ENCODE results near the gene EML6. TPM values are rescaled to one million over a fixed set of nuclear protein-coding genes. Genes with fewer than 3 reads are reported as not detected.

Gene EML6
- 10 to 100 TPM in 1 of 2 donors, under 1 TPM in 1; 0.46 to 10.7 TPM for total RNA-seq

DNA sequence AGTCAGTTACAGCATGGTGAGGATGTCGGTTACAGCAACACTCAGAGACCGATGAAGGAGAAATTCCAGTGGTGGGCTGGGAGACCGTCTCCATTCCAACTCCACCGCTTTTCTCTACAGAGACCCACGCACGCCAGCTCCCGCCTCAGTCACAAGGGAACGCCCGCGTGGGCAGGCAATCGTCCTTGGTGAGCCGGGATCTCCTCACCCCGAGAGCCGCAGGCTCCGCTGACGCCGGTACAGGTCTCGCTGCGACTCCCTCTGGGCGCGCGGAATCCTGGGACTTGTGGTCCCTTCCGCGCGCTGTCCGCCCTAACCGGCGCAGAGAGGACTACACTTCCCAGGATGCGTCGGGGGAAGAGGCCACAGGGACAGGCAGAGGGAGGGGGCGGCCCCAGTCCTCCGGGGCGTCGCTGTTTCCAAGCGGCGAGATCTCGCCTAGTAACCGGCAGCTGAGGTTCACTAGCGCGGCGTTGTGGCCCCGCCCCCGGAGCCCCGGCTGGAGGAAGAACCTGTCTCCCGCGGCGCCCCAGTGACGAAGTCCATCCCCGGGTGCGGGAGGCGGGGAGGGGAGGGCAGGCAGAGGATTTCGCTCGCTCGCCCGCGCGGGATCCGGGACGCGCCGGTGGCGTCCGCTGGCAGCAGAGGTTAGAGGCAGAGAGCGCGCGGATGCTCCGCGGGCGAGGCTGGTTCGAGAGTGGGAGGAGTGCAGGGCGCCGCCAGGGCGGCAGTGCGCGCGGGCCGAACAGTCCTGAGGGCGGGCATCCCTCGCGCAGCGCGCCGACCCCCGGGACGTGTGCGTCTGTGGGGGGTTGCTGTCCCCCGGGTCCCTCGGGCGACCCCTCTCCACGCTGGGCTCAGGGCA is at the start of gene EML6:
TSS of gene EML6 (plus strand) at position 532 of the 865 bp plus-strand sequence. CDS start 1,400 bp downstream, outside the sequence.
- peak within 1 kb of the TSS; percentile 55 to 60 for H3K27ac ChIP-seq
- intact Hi-C loops (cut with DNase I) = loop anchor here (10.0 kb wide), 2 partner anchors 111 to 451 kb away; no protein-coding TSS in a partner anchor
- TF ChIP-seq POLR2AphosphoS5 (IDR thresholded peaks at IDR 0.05) = peak; percentile 94
- peak; percentile 44 for TF ChIP-seq POLR2A (IDR thresholded peaks at IDR 0.05)
- TF ChIP-seq, protein P1, sequence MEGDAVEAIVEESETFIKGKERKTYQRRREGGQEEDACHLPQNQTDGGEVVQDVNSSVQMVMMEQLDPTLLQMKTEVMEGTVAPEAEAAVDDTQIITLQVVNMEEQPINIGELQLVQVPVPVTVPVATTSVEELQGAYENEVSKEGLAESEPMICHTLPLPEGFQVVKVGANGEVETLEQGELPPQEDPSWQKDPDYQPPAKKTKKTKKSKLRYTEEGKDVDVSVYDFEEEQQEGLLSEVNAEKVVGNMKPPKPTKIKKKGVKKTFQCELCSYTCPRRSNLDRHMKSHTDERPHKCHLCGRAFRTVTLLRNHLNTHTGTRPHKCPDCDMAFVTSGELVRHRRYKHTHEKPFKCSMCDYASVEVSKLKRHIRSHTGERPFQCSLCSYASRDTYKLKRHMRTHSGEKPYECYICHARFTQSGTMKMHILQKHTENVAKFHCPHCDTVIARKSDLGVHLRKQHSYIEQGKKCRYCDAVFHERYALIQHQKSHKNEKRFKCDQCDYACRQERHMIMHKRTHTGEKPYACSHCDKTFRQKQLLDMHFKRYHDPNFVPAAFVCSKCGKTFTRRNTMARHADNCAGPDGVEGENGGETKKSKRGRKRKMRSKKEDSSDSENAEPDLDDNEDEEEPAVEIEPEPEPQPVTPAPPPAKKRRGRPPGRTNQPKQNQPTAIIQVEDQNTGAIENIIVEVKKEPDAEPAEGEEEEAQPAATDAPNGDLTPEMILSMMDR (IDR thresholded peaks at IDR 0.05) = peak in 3 of 4 experiments; percentile 19 to 35 (median 21)
- no peaks in the 10 kb centered on the region for H3K9me3 ChIP-seq
- no peaks in the 10 kb centered on the region for H3K27me3 ChIP-seq (replicated peaks; ENCODE audit: insufficient read depth)
- H3K4me1 ChIP-seq (replicated peaks) = no peaks in the 10 kb centered on the region
- WGBS = under 1% methylated on average over 85 of the region's 90 CpGs
- no peaks in the 10 kb centered on the region for H3K36me3 ChIP-seq
- DNase-seq (ENCODE audit: low spot score) = peak; percentile 97
- peak within 1 kb of the TSS; percentile 49 to 53 for H3K4me3 ChIP-seq

DNA sequence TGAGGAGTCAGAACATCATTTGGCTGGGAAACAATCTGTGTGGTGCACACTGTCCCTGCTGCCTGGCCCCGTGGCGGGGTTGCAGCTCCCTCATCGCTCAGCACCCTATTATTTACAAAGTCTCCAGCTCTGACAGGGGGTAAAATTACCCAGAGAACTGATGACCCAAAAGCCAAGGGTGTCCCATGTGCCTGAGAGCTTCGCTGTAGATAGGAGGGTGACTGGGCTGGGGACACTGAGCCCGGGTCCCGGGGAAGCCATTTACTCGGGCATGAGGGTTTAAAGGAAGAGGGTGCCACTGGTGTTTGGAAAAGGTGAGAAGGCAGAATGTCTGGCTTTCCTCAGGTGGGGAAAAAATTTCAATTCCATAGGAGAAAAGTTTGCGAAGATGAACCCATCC is 48.2 kb upstream of the EML6 start:
- Histone ChIP-seq H3K4me1 (replicated peaks) (peaks cover 10% of the 10 kb centered on the region), H3K9me3 (no peaks in the 10 kb centered on the region), H3K27me3 (replicated peaks; ENCODE audit: insufficient read depth) (no peaks in the 10 kb centered on the region), H3K4me3 (no peak overlapping the region), H3K36me3 (no peaks in the 10 kb centered on the region), H3K27ac (peak overlapping the region in 1 of 2 donors; percentile 82)
- no peak for DNase-seq (ENCODE audit: low spot score)
- intact Hi-C loops (cut with DNase I) = no loop called here
- WGBS = 77% methylated on average over 8 of the region's 8 CpGs
- TF ChIP-seq POLR2AphosphoS5 (IDR thresholded peaks at IDR 0.05) = no peak
- no peak for TF ChIP-seq POLR2A (IDR thresholded peaks at IDR 0.05)

DNA sequence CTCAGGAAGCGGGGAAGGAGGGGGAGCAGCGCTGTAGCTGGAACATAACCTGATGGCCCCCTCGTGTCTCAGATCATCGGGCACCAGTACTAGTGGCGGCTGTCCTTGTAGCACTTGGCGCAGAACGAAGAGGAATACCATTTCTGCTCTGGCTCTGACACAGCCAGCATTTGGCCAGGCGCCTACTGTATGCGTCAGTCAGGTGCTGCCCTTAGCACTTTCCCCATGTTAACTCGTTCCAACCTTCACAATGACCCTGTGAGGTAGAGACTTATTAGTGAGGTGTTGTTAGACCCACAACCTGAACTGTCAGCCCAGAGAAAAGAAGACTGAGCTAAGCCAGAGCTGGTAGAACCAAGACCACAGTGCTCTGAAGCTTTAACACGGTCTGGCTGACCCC is 47.7 kb upstream of the EML6 start:
- intact Hi-C loops (cut with DNase I) = no loop called here
- Histone ChIP-seq H3K4me1 (replicated peaks) (peaks cover 10% of the 10 kb centered on the region), H3K4me3 (no peak overlapping the region), H3K27ac (peak overlapping the region in 1 of 2 donors; percentile 82), H3K27me3 (replicated peaks; ENCODE audit: insufficient read depth) (no peaks in the 10 kb centered on the region), H3K36me3 (no peaks in the 10 kb centered on the region), H3K9me3 (no peaks in the 10 kb centered on the region)
- TF ChIP-seq, protein P1 (IDR thresholded peaks at IDR 0.05) = no peak
- no peak for TF ChIP-seq POLR2A (IDR thresholded peaks at IDR 0.05)
- TF ChIP-seq POLR2AphosphoS5 (IDR thresholded peaks at IDR 0.05) = no peak
- DNase-seq (ENCODE audit: low spot score) = no peak
- 53% methylated on average over 11 of the region's 11 CpGs for WGBS

DNA sequence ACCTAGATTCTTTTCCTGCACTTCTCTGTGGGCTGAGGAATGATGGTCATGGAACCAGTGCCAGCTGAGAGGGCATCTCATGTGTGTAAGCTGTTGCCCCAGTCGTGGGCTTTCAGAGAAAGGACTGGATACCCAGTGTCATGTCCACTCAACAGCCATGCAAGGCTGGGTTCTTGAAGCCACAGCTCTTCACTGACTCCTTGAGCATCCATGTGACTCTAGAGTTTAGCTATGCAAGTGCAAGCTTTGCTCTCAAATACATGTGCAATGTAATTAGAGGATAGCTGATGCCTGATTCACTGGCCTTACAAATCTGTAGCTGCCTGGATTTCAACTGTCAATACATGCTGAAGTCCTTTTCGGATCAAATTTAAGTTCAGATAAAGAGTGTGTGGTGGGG is 46.8 kb upstream of the EML6 start:
- H3K27me3 ChIP-seq (replicated peaks; ENCODE audit: insufficient read depth) = no peaks in the 10 kb centered on the region
- intact Hi-C loops (cut with DNase I) = no loop called here
- 75% methylated on average over 2 of the region's 2 CpGs for WGBS
- H3K4me1 ChIP-seq (replicated peaks) = peaks cover 10% of the 10 kb centered on the region
- TF ChIP-seq POLR2AphosphoS5 (IDR thresholded peaks at IDR 0.05) (no peak), POLR2A (IDR thresholded peaks at IDR 0.05) (no peak)
- TF ChIP-seq, protein P1 (IDR thresholded peaks at IDR 0.05) = no peak
- no peaks in the 10 kb centered on the region for H3K9me3 ChIP-seq
- no peak overlapping the region for H3K27ac ChIP-seq
- H3K36me3 ChIP-seq = no peaks in the 10 kb centered on the region
- DNase-seq (ENCODE audit: low spot score) = no peak
- no peak overlapping the region for H3K4me3 ChIP-seq

DNA sequence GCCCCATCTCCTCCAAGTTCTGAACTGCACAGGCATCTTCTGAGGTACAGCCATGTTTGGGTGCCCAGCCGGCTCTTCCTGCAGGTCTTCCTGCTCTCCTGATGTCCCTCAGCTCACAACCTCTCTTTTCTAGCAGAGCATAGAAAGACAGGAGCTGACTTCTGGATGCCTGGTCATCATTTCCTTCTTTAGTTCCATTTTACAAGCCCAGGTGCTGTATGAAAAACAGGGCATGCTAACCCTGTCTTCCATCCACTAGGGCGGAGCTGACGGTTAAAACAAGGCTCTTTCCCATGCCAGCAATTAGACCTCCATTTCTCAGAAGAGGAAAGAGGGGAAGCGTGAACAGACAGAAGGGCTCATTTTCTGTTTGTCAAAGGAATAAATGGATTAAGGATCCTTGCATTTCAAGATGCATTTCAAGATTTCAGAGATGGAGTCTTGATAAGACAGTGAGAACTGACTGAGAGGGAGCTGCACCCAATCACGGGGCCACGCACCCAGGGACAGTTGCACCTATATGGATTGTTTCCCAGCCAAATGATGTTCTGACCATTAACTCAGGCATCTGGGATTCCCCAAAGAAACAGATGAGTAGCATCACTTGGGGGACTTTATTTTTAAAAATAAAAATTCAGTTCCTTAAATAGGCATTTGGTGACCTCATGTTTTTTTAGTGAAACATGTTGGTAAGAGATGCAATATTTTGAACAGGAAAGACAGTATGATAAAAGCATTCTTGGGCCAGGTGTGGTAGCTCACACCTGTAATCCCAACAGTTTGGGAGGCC is 45.8 kb upstream of the EML6 start:
- Histone ChIP-seq H3K27me3 (replicated peaks; ENCODE audit: insufficient read depth) (no peaks in the 10 kb centered on the region), H3K9me3 (no peaks in the 10 kb centered on the region), H3K27ac (no peak overlapping the region), H3K4me3 (no peak overlapping the region), H3K36me3 (no peaks in the 10 kb centered on the region), H3K4me1 (replicated peaks) (peaks cover 6% of the 10 kb centered on the region)
- WGBS = 89% methylated on average over 6 of the region's 6 CpGs
- TF ChIP-seq POLR2AphosphoS5 (IDR thresholded peaks at IDR 0.05) = no peak
- TF ChIP-seq, protein P1 (IDR thresholded peaks at IDR 0.05) = no peak
- no peak for TF ChIP-seq POLR2A (IDR thresholded peaks at IDR 0.05)
- no peak for DNase-seq (ENCODE audit: low spot score)
- intact Hi-C loops (cut with DNase I) = no loop called here
